Activated T-cell treated with anti-CD3 and anti-CD28 coated beads for 48 hours (primary cell): ENCODE measurements around the gene CTNS.

Source experiments
- DNase-seq: peaks from one replicate; pipeline ENCODE4 v3.0.0-alpha.2; 2020; ENCODE audit warnings: low read depth

CTNS gene

DNA sequence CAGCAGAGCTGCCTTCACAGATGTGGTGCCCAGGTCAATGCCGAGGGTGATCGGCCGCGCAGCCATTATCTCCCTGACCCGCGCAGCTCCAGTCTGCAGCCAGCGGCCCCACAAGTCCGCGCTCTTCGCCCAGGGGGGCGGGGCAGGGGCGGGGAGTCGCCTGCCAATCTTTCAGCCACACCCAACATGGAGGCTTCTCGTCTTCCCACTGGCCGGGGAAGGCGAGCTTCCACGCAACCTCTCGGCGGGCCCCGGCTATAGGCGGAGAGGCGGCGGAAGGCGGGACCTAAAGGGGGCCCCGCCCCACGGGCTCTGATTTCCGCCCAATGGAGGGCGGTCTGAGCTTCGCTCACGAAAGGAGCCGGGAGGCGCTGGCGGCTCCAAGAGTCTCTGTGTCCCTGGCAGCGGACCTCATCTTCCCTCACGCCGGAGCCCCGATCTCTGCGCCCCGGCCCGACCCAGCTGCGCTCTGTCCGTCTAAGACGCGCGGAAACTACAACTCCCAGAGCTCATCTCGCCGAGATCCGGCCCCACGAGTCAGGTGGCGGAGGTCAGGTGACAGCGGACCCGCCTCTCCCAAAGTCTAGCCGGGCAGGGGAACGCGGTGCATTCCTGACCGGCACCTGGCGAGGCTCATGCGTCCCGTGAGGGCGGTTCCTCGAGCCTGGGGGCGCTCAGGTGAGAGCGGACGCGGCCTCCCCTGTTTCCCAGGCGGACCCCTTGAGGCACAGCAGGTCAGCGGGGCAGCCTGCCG is at the start of gene CTNS, which contains the start of gene SHPK:
CTNS (plus strand) TSS at position 607 of the 754 bp plus-strand sequence. CDS start 3,447 bp downstream, outside the sequence.
SHPK (minus strand) TSS at position 97 of the 754 bp plus-strand sequence; CDS start at position 66, 31 bp downstream.
- DNase-seq: peak; percentile 94

DNA sequence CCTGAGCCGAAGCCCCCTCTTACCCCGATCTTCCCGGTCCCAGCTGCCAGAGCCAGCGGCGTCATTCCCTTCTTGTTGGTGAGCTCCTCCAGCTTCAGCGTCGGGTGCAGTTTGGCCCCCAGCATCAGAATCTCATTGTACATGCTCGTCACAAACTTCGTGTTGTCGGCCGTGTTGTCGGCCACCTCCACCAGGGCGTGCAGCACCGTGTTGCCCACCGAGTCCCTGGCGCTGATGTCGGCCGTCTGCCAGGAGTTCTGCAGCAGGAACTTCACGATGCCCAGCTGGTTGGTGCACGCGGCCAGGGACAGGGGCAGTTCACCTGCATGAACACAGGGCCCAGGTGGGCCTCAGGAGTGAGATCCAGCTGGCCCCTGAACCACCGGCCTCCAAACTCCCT is 46.8 kb upstream of the CTNS start:
- DNase-seq: no peak

DNA sequence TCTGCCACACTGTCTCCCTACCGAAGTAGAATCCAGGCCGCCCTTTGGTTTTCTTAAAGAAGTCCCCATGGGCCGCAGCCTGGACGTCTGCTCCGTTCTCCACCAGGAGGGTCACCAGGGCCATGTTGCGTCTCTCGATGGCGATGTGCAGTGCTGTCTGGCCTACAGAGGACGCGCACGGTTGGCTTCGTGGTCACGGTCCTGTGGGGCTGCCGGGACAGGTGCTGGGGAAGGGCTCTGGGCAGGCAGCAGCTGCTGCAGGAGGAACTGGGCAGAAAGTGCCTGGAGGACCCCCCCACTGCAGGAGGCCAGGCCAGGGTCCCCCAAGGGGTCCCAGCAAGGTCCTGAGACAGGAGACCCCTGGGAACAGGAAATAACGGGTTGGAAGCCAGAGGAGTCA is 46.3 kb upstream of the CTNS start:
- no peak for DNase-seq

DNA sequence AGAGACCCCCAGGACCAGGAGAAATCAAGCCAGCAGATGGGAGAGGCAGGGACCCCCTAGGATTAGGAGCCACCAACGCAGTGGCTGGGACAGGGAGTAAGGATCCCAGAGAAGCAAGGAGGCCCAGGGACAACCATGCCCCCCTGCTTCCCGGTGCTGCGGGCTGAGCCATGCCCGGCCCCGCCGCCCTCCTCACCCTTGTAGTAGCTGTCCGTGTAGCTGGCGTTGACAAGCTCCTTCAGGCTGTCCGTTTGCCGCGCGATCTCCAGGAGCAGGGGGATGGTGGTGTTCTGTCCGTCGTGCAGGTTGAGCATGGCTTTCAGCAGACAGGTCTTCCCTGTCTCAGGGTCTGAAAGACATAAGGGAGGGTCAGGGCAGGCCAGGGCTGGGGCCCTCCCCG is 45.8 kb upstream of the CTNS start:
- DNase-seq: no peak

DNA sequence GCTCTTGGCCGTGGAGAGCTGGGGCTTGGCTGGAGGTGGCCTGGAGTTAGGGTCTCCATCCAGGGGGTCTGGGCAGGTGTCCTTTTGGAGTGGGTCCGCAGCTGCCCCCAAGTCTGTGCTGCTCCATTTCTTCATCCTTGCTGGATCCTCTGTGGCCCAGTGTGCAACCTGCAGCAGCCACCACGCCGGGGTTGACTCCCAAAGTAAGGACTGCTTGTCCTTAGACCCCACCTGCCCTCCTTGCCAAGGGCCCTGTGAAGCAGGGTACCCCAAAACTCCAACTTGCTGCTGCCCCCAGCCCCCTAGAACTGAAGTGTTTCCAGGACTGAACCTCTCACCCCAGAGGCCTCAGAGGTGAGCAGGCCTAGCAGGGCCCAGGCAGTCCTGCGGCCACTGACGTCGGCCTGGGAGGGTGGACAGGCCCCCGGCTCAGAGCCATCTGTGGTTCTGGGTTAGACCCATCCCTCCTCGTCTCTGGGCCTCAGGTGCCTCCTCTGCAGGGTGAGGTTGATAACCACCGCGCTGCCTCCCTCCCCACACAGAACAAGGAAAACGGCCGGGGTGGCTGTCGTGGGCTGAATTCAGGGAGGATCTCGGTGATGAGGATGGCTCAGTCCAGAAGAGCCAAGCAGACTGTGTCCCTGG is 44.2 kb upstream of the CTNS start:
- no peak for DNase-seq

DNA sequence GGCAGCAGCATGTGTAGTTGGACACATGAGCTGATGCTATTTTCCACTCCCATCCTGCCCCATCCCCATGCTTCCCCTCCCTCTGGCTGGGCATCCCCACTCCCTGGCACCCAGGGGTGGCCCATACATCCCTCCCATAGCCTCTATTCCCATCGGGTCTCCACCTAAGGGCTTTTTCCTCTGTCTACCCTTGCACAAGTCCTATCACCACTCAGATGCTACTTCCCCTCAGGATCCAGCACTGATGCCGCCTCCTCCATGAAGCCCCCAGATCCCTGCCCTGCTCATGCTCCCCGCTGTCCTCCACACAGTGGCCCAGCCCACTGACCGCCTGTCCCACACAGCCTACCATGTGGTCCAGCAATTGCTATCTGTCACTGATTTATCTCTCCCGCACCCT is 43.2 kb upstream of the CTNS start:
- no peak for DNase-seq

DNA sequence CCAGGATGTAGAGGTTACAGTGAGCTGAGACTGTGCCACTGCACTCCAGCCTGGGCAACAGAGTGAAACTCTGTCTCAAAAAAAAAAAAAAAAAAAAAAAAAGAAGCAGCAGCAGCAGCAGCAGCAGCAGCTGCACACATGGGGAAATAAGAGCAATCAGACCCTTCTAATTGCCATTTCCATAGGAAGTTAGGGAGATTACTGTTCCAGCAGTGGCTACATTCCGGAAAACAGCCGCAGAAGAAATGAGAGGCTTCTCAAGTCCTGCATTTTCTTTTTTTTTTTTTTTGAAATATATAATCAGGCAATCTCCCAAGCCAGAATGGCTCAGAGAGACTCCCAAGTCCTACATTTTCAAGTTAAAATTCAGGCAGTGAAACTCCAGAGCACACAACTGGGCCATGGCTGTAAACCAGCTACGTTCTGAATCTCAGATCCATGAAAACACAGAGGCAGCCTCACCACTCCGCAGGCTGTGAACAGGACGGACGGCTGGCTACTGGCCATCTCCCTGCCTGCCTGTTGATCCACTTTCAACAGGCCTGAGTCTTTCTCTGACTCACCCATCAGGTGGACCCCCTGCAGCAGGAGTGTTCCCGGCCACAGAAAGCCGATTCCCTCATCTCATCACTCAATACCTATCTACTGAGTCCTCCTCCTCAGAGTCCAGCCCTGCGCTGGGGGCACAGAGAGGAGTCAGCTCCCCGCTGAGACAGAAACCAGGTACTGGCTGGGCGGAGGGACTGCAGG is 42.3 kb upstream of the CTNS start:
- DNase-seq: no peak

DNA sequence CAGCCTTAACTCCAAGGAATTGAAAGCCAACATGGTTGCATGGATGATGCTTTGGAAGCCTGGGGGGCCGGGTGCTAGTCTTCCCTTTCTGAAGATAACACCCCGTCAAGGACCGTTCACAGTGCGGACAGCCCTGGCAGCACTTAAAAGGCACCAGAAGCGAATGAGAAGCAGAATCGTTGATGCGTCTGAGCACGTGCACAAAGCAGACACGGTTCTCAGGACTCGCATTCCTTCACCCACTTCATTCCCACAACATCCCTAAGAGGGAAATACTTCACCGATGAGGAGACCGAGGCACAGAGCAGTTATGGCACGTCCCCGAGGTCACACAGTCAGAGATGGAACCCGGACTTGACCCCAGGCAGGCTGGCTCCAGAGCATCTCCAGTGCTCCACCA is 41.6 kb upstream of the CTNS start:
- no peak for DNase-seq

DNA sequence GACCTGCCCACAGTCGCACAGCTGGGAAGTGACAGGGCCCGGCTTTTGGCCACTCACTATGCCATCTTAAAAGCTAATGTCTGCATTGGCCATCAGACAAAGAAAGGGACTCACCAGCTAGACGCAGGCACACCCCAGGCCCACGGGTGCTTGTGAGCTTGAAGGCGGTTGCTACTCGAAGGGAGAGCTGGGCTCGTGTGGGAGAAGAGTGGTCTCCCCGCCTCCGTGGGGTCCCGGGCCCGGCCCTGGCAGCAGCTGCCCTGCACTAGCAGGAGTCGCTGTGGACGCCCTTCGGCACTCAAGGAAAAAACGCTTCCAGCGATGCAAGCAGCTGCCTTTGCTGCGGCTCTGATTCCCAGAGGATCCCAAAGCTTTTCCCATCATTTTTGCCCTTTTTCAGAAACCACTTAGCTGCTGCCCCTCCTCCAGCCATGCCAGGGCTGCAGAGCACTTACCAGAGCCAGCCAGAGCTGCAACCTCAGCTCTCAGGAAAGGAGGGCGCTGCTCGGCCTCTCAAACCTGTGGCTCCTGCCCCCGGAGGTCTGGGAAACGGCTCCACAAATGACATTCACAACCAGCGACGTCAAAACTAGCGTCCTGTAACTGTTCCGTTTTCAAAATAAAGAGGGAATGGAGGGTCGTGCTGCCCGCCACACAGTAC is 39.6 kb upstream of the CTNS start:
- no peak for DNase-seq

DNA sequence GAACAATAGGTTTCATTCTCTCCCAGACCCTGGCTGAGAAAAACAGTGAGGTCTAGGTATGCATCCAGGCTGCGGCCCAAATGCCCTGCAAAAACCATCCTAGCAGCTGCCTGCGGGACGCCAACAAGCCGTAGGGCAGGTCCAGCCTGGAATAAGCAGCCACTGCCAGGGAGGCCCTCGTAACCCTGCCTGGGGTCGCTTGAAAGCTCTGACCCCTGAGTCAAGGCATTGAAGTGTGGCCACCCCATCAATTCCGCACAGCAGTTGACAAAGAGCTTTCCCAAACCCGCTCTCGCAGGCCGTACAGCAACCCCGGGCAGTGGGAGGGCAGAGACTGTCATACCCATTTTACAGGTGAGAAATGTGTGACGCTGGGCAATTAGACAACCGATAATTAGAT is 38.5 kb upstream of the CTNS start:
- DNase-seq: no peak

DNA sequence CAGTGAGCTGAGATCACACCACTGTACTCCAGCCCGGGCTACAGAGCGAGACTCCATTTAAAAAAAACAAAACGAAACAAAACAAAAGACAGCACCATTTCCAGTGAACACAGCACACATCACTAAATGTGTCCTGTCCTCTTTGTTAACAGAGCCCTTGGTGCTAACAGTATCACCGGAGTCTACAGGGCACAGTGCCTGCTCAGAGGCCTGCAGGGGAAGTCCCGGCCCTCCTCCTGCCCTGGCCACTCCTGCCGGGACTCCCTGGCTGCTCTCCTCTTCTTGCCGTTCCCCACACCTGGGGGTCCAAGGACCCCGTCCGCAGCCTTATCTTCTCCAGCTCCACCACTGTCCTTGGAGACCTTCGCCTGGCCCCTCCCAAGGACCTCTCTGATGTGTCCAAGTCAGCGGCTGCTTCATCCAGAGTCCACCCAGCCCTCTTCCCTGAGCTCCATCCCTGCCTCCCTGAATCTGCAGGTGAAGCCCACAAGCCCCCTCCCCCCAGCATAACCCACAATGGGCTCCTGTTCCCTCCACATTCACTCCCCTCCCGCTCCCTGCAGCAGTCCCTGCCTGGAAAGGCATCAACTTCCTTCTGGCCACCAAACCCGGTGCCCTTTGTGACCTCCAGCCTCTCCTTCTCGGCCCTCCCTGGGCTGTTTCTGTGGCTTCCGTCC is 35.9 kb upstream of the CTNS start:
- DNase-seq: no peak

DNA sequence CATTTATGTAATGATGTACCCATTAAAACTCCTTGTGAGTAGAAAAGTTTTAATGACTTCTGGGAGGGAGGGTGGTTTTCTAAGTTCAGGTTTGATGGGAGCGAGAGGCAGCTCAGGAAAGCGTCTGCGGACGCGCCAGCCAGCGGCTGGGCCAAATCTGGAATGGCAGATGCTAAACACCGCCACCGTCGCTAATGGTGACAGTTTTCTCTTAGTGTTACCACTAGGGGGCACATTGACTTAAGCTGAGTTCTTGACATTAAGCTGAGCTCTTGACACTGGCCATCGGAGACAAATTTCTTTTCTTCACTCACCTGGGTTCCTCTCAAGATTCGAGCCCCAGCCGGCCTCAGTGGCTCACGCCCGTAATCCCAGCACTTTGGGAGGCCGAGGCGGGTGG is 34.1 kb upstream of the CTNS start:
- peak; percentile 8 for DNase-seq

DNA sequence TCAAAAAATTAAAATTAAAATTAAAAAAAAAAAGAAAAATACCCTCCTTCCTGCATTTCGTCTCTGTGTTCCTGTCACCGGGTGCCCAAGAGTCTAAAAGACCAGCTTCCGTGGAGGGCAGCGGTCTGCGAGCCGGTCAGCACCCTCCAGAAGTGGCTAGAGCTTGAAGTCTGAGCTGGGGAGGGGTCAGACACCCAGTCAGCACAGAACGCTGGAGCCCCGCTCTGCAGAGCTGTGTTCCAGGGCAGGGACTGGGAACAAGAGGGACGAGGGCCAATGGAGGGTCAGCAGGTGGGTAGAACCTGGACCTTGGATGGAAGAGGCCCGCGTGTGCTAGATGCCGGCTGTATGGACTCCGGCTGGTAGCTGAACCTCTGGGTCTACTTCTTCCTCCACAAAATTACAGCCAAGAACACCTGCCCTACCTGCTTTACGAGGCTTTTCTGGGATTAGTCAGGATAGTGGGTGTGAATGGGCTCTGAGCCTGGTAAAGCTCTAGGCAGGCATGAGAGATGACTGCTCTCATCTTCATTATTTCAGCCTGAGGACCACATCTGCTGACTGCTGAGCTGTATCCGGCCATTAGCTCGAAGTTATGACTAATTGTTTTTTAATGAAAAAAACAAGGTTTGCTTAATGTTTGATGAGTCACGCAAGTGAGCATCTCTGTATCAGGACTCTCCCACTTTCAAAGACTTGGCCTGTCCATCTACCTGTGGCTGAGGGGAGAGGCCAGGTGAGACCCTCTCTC is 33.3 kb upstream of the CTNS start:
- no peak for DNase-seq

DNA sequence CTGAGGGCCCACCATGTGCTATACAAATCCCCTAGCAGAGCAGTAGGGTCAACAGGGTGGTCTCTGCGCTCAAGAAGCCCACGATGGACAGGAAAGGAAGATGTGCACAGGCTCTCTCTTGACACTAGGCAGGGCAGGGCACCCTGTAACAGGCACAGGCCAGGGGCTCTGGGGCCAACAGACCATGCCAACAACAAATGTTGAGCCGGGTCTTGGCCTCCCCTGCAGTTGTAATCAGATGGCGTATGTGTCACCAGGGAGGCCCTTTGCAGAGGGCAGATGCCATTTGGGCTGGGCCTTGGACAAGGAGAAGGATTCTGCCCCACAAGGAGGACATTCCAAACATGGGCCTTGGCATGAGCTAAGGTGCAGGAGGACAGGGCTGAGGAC is 32.7 kb upstream of the CTNS start:
- DNase-seq: no peak

DNA sequence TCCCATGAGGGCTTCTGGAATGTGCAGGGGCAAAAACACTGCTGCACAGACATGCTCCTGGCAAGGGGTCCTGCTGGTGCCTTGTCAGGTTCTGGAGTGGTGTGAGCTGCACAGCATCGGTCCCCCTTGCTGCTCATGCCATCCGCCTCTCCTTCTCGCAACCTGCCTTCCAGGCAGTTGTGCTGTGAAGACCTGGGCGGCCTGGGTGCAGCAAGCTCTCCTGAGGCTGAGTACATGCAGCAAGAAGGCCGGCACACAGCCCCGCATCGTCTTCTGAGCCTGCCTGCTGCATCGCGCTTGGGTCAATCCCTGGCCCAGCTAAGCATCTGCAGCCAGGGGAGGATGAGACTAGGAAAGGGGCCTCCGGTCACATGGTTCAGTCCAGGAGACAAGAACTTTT is 26.9 kb upstream of the CTNS start:
- no peak for DNase-seq

DNA sequence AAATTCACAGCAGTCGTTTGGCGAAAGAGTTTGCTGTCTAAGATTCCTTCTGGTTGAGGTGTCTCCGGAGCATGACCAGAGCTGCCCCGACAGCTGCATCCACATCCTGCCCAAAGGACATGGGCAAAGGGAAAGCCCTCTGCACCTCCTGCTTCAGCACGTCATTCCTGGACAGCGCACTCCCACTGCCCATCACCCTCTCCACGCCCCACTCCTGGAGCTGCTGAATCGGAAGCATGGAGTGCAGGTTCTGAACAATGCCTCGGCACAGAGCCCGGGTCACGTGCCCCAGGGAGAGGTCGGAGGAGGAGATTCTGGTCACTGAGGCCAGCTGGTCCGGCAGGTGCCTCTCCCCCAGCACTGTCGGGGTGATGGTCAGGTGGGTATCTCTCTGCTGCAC is 26.0 kb upstream of the CTNS start:
- DNase-seq: no peak

DNA sequence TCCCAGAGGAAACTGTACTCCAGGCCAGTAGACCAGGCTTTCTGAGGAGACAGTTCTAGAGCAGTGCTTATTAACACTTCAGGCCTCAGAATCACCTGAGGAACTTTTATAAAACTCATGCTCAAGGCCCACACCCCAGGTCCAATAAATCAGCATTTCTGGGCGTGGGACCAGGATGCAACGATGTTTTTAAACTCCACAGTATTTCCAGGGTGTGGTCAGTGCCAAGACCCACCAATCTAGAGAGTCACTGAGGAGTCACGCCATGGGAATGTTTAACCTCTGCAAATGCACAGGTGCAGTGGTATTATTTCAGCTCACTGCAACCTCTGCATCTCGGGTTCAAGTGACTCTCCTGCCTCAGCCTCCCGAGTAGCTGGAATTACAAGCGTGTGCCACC is 23.4 kb upstream of the CTNS start:
- no peak for DNase-seq

DNA sequence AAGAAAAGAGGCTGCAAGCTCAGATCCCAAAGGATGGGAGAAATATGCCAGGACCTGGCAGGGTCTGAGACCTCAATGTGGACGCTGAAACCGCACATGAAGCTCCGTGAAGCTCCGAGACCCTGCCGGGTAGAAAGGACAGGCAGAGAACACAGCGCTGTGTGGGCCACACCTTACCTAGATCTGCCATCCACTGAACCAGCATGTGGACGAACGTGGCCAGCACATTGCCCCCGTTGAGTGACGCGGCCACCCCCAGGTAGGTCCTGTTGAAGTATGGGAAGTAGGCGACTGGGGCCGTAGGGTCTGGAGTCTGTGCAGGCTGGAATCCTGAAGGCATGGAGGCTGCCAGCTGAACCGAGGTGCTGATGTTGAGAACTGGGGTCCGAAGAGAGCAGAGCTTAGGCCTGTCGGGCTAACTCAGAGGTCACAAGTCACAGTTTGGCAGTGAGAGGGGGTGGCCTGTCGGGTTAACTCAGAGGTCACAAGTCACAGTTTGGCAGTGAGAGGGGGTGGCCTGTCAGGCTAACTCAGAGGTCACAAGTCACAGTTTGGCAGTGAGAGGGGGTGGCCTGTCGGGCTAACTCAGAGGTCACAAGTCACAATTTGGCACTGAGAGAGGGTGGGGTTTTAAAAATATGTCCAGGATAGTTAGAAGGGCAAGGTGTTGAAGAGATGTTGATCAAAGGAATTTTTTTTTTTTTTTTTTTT is 21.2 kb upstream of the CTNS start:
- DNase-seq: no peak

DNA sequence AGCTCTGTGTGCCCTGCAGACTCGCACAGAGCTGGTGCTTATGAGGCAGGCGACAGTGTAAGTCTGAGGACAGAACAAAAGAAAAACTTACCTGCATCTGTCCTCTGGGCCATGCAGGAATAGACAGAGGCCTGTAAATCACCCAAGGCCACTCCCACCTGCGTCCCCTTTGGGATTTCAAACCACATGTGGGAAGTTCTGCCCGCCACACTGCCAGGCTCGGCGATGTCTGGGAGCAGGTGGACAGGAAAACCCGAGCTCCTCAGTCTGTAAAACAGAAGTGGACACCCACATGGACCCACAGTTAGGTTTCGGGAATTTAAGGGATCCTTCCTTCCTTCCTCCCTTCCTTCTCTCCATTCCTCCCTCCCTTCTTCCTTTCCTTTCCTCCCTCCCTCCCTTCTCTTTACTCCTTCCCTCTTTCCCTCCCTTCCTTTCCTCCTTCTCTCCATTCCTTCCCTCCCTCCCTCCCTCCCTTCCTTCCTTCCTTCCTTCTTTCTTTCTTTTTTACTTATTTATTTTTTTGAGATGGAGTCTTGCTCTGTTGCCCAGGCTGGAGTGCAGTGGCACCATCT is 15.3 kb upstream of the CTNS start:
- DNase-seq: no peak

DNA sequence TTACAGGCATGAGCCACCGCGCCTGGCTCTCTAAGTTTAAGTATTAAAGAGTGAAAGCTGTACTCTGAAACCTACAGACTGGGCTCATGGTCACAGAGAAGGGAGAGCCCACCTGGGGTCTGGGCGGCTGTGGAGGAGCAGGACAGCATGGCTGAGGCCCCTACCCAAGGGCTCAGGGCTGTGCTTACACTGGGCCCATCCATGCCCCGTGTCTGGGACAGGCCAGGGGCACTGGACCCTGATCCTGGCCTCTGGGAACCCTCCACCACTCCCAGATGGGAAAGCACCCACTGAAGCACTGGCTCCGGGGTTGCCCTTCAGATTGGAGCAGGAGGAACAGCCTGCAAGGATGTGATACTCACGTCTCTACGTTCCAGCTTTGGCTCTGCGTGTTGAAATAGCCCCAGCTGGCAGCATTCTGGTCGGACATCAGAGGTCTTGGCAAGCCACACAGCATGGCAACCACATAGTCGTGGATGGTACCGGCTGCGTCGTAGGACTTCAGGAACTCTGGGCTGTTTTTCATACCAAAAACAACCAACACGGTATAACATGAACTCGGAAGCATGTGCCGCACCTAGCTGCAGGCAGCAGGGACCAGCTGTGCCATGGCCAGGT is 13.5 kb upstream of the CTNS start:
- DNase-seq: no peak
